Ishikawa (cell line): ENCODE measurements around the gene C2orf49.

Experiments
- MAX ChIP-seq: IDR thresholded peaks from 2 replicates; pipeline ENCODE4 v1.6.1; 2012
- USF1 ChIP-seq: IDR thresholded peaks from 2 replicates; pipeline ENCODE4 v1.6.1; 2012
- YY1 ChIP-seq: IDR thresholded peaks from 2 replicates; pipeline ENCODE4 v1.6.1; 2012; ENCODE audit warnings: low read depth

GRCh38 chr2:105394951-105395611, 57.7 kb downstream of the C2orf49 start:
- TF ChIP-seq YY1 (no peak), MAX (no peak), USF1 (no peak)
